GM18511 (cell line): ENCODE measurements around the gene ADCY1.
"Not testable (repeated sequence)": the region's sequence is repeated elsewhere in the genome, so short reads cannot be mapped to it uniquely, and the experiment has no call there.

Experiments
- ATAC-seq: cut with Tn5 transposase; IDR thresholded peaks from one replicate; pipeline ENCODE4 v1.9.1; 2021; ENCODE audit warnings: mild to moderate bottlenecking, moderate library complexity; ENCODE audit not compliant: unreplicated experiment

The ADCY1 gene

GRCh38 chr7:45726883-45727282 lies 152.7 kb downstream of the ADCY1 start:
- no peak for ATAC-seq

GRCh38 chr7:45731692-45732443 lies 157.7 kb downstream of the ADCY1 start:
- not testable (repeated sequence) for ATAC-seq

DNA sequence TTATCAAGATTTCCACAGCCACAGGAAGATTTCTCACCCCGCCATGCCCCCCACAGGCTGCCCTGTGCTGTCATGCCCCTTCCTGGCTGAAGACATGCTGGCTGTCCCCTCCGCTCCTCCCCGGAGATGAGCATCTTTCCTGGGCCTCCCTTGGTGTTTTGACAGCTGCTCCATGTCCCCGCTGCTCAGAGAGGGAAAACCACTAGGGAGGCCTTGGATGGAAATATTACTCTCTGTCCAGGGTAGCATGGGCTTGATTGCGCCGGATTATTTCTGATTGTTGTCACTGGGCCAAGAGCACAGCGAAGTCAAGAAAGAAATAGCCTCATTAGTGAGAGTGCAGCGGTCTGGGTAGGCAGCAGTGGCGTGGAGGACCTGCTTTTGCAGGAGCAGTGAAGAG lies 164.8 kb downstream of the ADCY1 start:
- not testable (repeated sequence) for ATAC-seq

DNA sequence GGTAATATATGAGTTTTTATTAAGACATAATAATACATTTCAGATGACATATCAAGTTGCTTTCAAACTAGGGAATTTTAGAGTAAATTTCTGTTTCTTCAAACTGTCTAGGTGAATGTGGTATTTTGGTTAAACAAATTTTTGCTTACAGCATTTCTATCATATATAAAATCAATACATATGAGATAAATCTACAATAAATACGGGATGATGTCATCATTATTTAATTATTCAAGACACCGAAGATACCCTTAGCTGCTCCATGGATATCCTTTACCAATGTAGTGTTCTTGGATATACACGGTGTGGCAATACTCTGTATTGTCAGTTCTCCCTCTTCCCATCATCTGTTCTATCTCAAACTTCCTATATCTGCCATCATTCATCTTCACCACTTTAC lies 166.4 kb downstream of the ADCY1 start:
- not testable (repeated sequence) for ATAC-seq

DNA sequence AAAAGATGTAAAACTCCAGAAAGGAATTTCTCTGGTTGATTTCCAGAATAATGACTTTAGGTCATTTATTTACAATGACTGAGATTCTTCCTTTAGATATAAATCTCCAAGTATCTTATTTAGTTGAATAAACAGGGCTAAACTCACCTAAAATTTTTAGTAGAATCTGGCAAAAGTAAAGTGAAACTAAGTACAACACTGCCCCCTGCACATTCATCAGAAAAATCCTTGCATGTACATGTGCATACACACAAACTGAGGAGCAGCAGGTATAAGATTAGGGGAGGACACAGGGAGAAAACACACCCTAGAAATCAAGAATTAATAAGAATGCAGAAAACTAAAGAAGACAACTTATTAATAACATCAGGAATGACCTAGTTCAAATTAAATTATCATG lies 174.8 kb downstream of the ADCY1 start:
- not testable (repeated sequence) for ATAC-seq

- ATAC-seq, result not testable (repeated sequence)
Measured at GRCh38 chr7:45751352-45751751, 177.2 kb downstream of the ADCY1 start.

DNA sequence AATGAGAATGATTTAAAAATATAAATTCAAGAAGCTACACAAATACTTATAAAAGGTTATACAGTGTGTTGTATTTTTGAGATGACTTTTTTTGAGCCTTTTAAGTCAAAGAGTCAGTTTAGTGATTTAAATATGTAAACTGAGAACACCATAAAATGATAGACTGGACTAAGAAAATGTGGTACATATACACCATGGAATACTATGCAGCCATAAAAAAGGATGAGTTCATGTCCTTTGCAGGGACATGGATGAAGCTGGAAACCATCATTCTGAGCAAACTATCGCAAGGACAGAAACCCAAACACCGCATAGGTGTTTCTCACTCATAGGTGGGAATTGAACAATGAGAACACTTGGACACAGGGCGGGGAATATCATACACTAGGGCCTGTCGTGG lies 182.2 kb downstream of the ADCY1 start:
- not testable (repeated sequence) for ATAC-seq

DNA sequence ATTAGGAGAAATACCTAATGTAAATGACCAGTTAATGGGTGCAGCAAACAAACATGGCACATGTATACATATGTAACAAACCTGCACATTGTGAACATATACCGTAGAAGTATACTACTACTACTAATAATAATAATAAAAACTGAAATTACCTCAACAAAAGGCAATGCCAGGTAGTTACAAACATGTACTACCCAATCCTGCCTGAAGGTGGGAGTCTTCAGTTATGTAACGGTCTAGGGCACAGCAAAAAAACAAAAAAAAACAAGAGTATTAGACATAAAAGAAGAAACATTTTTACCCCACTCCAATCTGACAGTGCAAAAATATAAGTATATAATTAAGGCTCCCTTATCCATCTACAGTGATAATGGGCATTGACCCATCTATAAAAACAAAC lies 182.6 kb downstream of the ADCY1 start:
- not testable (repeated sequence) for ATAC-seq

GRCh38 chr7:45759464-45759863 lies 185.3 kb downstream of the ADCY1 start:
- ATAC-seq, result not testable (repeated sequence)

GRCh38 chr7:45761545-45762205 lies 187.5 kb downstream of the ADCY1 start:
- ATAC-seq, result not testable (repeated sequence)

GRCh38 chr7:45762225-45762994 lies 188.2 kb downstream of the ADCY1 start:
- not testable (repeated sequence) for ATAC-seq

DNA sequence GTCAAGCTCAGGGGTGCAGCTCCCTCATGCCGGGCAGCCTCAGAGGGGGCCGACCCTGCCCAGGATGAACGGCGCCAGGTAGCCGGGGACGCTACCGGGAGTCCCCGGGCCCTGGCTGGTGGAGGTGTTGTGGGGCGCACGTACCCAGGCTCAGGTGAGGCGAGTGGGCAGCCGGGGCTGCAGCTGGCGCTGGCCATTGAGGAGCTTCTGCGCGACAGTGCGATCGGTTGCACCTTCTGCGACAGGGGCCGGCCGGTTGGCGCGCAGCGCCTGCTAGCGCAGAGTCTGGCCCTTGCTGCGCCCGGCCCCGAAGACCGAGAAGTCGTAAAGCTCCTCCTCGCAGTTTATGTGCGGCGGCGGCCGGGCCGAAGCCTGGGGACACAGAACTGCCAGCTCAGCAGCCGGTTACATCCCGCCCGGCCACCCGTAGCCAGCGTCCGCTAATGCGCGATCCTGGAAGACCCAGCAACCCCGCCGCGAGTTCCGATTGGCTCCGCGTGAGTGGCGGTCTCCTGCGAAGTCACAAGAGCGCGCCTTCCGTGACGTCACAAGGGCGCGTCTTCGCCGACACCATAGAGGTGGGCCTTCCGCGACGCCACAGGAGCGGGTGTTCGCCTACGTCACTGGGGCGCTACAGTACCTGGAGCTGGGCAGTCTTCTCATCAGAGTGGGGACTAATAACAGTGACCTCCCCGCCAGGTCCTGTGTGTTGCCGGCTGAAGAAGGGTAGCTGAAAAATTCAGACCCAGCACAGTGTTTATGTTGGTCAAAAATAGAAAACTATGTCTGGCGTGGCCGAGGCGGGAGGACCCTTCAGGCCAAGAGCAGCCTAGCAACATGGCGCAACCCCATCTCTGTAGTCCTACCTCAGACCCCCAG lies 194.6 kb downstream of the ADCY1 start:
- peak; percentile 100 for ATAC-seq

DNA sequence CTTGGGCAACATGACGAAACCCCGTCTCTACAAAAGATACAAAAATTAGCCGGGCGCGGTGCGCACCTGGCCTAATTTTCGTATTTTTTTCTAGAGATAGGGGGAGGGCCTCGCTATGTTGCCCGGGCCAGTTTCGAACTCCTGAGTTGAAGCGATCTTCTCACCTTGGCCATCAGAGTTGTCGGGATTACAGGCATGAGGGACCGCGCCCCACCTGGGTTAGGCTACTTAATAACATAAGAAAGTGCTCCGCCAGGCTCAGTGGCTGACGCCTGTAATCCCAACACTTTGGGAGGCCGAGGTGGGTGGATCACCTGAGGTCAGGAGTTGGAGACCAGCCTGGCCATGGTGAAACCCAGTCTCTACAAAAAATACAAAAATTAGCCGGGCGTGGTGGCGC lies 195.5 kb downstream of the ADCY1 start:
- ATAC-seq, result not testable (repeated sequence)
